ENCODE measurements around the gene ARHGDIA. TPM values are rescaled to one million over a fixed set of nuclear protein-coding genes. Genes with fewer than 3 reads are reported as not detected.

Gene ARHGDIA
- polyA plus RNA-seq, 1 experiment, result 62.2 TPM

DNA sequence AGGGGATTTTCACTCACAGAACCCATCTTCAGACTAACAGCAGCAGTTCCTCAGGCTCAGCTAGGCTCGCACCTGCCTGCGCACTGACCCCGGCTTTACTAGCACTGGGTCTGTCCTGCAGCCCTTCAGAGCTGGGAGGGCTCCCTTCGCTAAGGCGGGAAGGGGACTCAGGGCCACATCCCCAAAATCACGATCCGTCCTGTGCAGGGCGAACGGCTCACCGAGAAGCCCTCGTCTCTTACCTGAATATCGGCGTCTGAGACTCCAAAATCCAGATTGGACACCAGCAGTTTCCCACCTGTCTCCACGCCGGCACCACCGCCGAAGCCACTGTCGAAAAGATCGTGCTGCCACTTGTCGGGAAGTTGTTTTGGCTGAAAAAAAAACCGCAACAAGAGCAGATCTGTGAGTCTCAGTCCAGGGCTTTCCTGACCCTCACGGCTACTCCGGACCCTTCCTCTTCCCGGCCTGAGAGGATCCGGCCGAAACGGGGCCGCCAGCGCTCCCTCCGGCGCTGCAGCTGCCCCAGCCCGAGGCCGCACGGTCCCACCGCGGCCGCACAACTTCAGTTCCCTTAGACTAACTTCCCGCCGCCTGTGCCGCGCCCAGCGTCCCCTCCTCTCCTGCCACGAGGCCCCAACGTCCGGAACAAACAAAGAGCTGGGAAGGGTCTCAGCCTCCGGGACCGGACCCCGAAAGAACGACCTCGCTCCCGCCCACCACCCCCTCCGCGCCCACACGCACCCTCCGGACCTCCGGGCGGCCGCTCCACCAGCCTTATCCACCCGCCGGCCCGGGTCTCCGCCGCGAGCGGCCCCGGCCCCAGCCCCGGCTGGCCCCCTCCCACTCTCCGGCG lies 19.5 kb upstream of the ARHGDIA start:
- H3K4me3 ChIP-seq (ENCODE audit: low read depth, low read length), result peak overlapping the region; percentile 77
- no peak for DNase-seq (ENCODE audit: low read depth, low spot score)
- ChIA-PET CTCF (no interaction called here), POLR2A (interaction anchor here (1.8 kb wide), 1 partner anchor 29 kb away, joined by 5 read pairs; no protein-coding TSS in a partner anchor)
- H3K9me3 ChIP-seq (ENCODE audit: control insufficient read depth, insufficient read depth, low read length), result no peaks in the 10 kb centered on the region
- TF ChIP-seq, protein P1, sequence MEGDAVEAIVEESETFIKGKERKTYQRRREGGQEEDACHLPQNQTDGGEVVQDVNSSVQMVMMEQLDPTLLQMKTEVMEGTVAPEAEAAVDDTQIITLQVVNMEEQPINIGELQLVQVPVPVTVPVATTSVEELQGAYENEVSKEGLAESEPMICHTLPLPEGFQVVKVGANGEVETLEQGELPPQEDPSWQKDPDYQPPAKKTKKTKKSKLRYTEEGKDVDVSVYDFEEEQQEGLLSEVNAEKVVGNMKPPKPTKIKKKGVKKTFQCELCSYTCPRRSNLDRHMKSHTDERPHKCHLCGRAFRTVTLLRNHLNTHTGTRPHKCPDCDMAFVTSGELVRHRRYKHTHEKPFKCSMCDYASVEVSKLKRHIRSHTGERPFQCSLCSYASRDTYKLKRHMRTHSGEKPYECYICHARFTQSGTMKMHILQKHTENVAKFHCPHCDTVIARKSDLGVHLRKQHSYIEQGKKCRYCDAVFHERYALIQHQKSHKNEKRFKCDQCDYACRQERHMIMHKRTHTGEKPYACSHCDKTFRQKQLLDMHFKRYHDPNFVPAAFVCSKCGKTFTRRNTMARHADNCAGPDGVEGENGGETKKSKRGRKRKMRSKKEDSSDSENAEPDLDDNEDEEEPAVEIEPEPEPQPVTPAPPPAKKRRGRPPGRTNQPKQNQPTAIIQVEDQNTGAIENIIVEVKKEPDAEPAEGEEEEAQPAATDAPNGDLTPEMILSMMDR (IDR thresholded peaks at IDR 0.05; ENCODE audit: low read depth, low read length), result no peak
- H3K27ac ChIP-seq (ENCODE audit: low read depth, low read length), result peak overlapping the region; percentile 31
- no peaks in the 10 kb centered on the region for H3K27me3 ChIP-seq (ENCODE audit: control insufficient read depth, insufficient read depth, low read length)

DNA sequence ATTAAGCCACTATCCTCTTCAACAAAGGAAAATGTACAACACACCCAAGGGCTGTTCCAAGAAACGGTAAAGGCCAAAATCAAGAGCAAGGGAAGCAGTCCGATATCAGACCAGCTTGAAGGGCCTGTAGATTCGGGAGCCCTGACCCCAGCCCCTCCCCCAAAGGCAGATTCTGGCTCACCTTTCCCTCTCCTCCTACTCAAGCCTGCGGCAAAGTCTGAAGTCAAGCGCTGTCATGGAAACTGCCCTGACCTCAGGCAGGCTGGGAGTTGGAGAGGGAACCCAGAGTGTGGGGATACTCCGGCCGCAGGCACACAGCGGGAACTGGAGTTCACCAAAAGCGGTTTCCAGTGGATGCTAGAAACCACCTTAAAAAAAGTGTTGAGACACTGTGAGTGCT lies 18.5 kb upstream of the ARHGDIA start:
- no peak for DNase-seq (ENCODE audit: low read depth, low spot score)
- Histone ChIP-seq H3K9me3 (ENCODE audit: control insufficient read depth, insufficient read depth, low read length) (no peaks in the 10 kb centered on the region), H3K4me3 (ENCODE audit: low read depth, low read length) (no peak overlapping the region), H3K27me3 (ENCODE audit: control insufficient read depth, insufficient read depth, low read length) (no peaks in the 10 kb centered on the region), H3K27ac (ENCODE audit: low read depth, low read length) (no peak overlapping the region)
- ChIA-PET POLR2A (no interaction called here), CTCF (no interaction called here)
- TF ChIP-seq, protein P1 (IDR thresholded peaks at IDR 0.05; ENCODE audit: low read depth, low read length), result no peak

DNA sequence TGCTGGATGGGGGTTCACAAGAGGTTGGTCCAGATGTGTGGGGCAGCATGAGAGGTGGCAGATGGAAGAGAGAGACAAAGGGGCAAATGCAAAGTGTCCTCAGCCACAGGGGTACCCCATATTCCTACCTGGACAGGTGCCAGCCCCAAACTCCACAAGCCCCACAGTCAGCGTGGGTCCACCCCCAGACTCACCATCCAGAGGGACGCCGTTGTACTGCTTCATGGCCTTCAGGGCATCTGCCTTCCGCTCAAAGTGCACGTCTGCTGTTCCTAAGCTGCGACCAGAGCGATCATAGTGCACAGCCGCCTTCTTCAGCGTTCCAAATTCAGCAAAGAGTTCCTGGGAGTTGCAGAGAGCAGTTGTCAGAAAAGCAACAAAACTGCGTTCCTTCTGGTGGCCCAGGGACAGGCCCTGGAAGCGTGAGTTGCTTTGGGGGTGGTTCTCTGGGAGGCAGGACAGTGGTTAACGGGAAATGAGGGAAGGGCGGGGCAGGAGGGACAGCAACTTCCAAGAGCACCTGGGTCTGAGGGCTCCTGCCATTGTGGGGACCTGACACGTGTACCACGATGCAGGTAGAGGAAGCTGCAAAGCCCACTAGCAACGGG lies 18.0 kb upstream of the ARHGDIA start:
- no peak for DNase-seq (ENCODE audit: low read depth, low spot score)
- Histone ChIP-seq H3K9me3 (ENCODE audit: control insufficient read depth, insufficient read depth, low read length) (no peaks in the 10 kb centered on the region), H3K4me3 (ENCODE audit: low read depth, low read length) (no peak overlapping the region; the same call in 1 of the 2 replicates), H3K27ac (ENCODE audit: low read depth, low read length) (no peak overlapping the region), H3K27me3 (ENCODE audit: control insufficient read depth, insufficient read depth, low read length) (no peaks in the 10 kb centered on the region)
- POLR2A ChIA-PET, result no interaction called here
- TF ChIP-seq, protein P1 (IDR thresholded peaks at IDR 0.05; ENCODE audit: low read depth, low read length), result no peak
- CTCF ChIA-PET, result no interaction called here

DNA sequence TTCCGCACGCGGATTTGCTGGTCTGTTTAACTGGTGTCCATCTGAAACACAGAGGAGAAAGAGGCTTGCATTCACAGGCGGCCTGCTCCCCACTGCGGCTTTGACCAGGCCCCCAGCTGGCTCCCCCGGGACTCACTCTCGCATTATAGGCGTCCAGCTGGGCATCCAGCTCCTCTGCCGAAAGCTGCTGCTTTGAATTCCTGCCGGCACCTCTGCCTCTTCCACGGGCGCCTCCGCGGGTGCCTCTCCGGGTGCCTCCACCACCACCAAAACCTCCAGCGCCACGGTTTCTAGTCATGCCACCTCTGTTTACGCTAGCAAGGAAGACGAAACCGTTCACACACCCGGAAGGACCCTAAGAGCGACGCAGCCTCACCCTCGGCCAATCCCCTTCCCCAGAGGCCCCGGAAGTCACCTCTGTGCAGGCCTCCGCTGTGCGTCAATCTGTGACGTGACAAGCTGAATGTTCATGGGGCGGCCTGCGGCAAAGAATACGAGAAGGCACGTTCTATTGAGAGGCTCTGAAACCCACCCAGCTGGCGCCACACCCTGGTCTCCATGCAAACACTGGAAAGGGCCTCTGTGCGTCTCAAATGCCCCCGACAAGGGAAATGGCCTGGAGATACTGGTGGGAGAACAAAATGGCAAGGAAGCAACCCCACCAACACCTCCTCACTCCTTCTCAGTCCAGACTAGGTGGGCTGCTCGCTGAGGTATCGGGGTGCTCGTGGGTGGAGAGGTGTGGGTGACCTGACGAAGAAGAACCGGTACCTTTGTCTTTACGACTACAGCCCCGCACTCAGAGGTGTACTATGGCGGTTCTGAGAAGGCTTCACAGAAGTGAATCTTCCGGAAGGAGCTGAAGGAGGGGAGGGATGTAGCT lies 17.2 kb upstream of the ARHGDIA start:
- CTCF ChIA-PET, result no interaction called here
- Histone ChIP-seq H3K27ac (ENCODE audit: low read depth, low read length) (no peak overlapping the region), H3K9me3 (ENCODE audit: control insufficient read depth, insufficient read depth, low read length) (no peaks in the 10 kb centered on the region), H3K27me3 (ENCODE audit: control insufficient read depth, insufficient read depth, low read length) (no peaks in the 10 kb centered on the region), H3K4me3 (ENCODE audit: low read depth, low read length) (no peak overlapping the region)
- DNase-seq (ENCODE audit: low read depth, low spot score), result no peak
- TF ChIP-seq, protein P1 (IDR thresholded peaks at IDR 0.05; ENCODE audit: low read depth, low read length), result no peak
- POLR2A ChIA-PET, result no interaction called here
